HepG2 (cell line): Measurements from ENCODE around the gene ITPR1. TPM values are rescaled to one million over a fixed set of nuclear protein-coding genes. Genes with fewer than 3 reads are reported as not detected.

Experiments used
- AGO1 ChIP-seq: fragments of 200-400 bp; formaldehyde crosslinking; IDR thresholded peaks from 2 replicates; pipeline ENCODE4 v1.6.1; 2017; ENCODE audit warnings: mild to moderate bottlenecking, low read depth, low read length, moderate library complexity; ENCODE audit not compliant: poor library complexity, severe bottlenecking
- FOXA3 ChIP-seq: IDR thresholded peaks from 2 replicates; pipeline ENCODE4 v1.6.1; 2016; ENCODE audit warnings: missing genetic modification reagents, missing compliant biosample characterization
- FOXJ3 ChIP-seq: sonication (generic); formaldehyde crosslinking; IDR thresholded peaks from 2 replicates; pipeline ENCODE4 v1.4.0; 2020; ENCODE audit warnings: missing genetic modification reagents, mild to moderate bottlenecking, borderline replicate concordance
- GATAD1 ChIP-seq: IDR thresholded peaks from 2 replicates; pipeline ENCODE4 v1.6.1; 2016; ENCODE audit warnings: missing genetic modification reagents, missing compliant biosample characterization
- IKZF1 ChIP-seq: fragments of 450-650 bp; IDR thresholded peaks from 2 replicates; pipeline ENCODE4 v1.7.1; 2016
- KLF13 ChIP-seq: sonication (generic); formaldehyde crosslinking; IDR thresholded peaks from 2 replicates; pipeline ENCODE4 v1.4.0; 2020; ENCODE audit warnings: mild to moderate bottlenecking, missing genetic modification reagents
- NFE2L2 ChIP-seq: fragments of 150-350 bp; IDR thresholded peaks from 2 replicates; pipeline ENCODE4 v1.6.1; 2014; ENCODE audit warnings: low read length
- NFIC ChIP-seq: IDR thresholded peaks from 2 replicates; pipeline ENCODE4 v1.6.1; 2012; ENCODE audit warnings: mild to moderate bottlenecking, low read length, inconsistent platforms
- NFYC ChIP-seq: IDR thresholded peaks from 2 replicates; pipeline ENCODE4 v1.6.1; 2016; ENCODE audit warnings: missing genetic modification reagents, missing compliant biosample characterization
- NR3C1 ChIP-seq: sonication (generic); formaldehyde crosslinking; IDR thresholded peaks from 2 replicates; pipeline ENCODE4 v1.4.0; 2020; ENCODE audit warnings: missing genetic modification reagents
- NRL ChIP-seq: sonication (generic); formaldehyde crosslinking; IDR thresholded peaks from 2 replicates; pipeline ENCODE4 v1.5.0; 2020; ENCODE audit warnings: missing genetic modification reagents, mild to moderate bottlenecking, moderate library complexity, borderline replicate concordance
- REL ChIP-seq: sonication (generic); formaldehyde crosslinking; conservative IDR thresholded peaks from 2 replicates; pipeline ENCODE4 v1.8.0; 2022; ENCODE audit warnings: mild to moderate bottlenecking, missing genetic modification reagents, moderate library complexity
- SIX4 ChIP-seq: sonication (generic); formaldehyde crosslinking; IDR thresholded peaks from 2 replicates; pipeline ENCODE4 v1.4.0; 2020; ENCODE audit warnings: missing genetic modification reagents
- SUZ12 ChIP-seq: fragments of 150-350 bp; IDR thresholded peaks from 2 replicates; pipeline ENCODE4 v1.6.1; 2014; ENCODE audit warnings: low read depth, low read length
- TAF1 ChIP-seq: sonication (generic); formaldehyde crosslinking; IDR thresholded peaks from 2 replicates; pipeline ENCODE4 v1.4.0; 2020; ENCODE audit warnings: missing genetic modification reagents
- U2AF1 ChIP-seq: fragments of 200-400 bp; formaldehyde crosslinking; optimal IDR thresholded peaks from 2 replicates; pipeline ENCODE3; 2017; ENCODE audit warnings: mild to moderate bottlenecking, low read depth, low read length
- ZBTB4 ChIP-seq: sonication (generic); formaldehyde crosslinking; IDR thresholded peaks from 2 replicates; pipeline ENCODE4 v1.4.0; 2020; ENCODE audit warnings: missing genetic modification reagents, mild to moderate bottlenecking, borderline replicate concordance
- ZBTB8A ChIP-seq: sonication (generic); formaldehyde crosslinking; IDR thresholded peaks from 2 replicates; pipeline ENCODE4 v1.4.0; 2020; ENCODE audit warnings: mild to moderate bottlenecking, low read depth, missing genetic modification reagents, borderline replicate concordance
- ZFP36 ChIP-seq: fragments of 150-350 bp; IDR thresholded peaks from 2 replicates; pipeline ENCODE4 v1.6.1; 2018; ENCODE audit warnings: borderline replicate concordance, low read length, low read depth; ENCODE audit not compliant: partially characterized antibody
- ZNF501 ChIP-seq: sonication (generic); formaldehyde crosslinking; IDR thresholded peaks from 2 replicates; pipeline ENCODE4 v1.5.1; 2020; ENCODE audit warnings: mild to moderate bottlenecking, moderate library complexity, missing genetic modification reagents
- ZNF550 ChIP-seq: sonication (generic); formaldehyde crosslinking; IDR thresholded peaks from 2 replicates; pipeline ENCODE4 v1.4.0; 2020; ENCODE audit warnings: mild to moderate bottlenecking, missing genetic modification reagents, borderline replicate concordance
- ZNF639 ChIP-seq: conservative IDR thresholded peaks from 2 replicates; pipeline ENCODE4 v1.6.1; 2018; ENCODE audit warnings: missing genetic modification reagents
- ZNF746 ChIP-seq: sonication (generic); formaldehyde crosslinking; IDR thresholded peaks from 2 replicates; pipeline ENCODE4 v1.8.0; 2022; ENCODE audit warnings: mild to moderate bottlenecking, missing genetic modification reagents
- ZNF749 ChIP-seq: sonication (generic); formaldehyde crosslinking; IDR thresholded peaks from 2 replicates; pipeline ENCODE4 v1.8.0; 2022; ENCODE audit warnings: mild to moderate bottlenecking, missing genetic modification reagents, moderate library complexity, borderline replicate concordance
- ZNF782 ChIP-seq: sonication (generic); formaldehyde crosslinking; IDR thresholded peaks from 2 replicates; pipeline ENCODE4 v1.4.0; 2020; ENCODE audit warnings: missing genetic modification reagents, mild to moderate bottlenecking, borderline replicate concordance
- ZZZ3 ChIP-seq: sonication (generic); formaldehyde crosslinking; IDR thresholded peaks from 2 replicates; pipeline ENCODE4 v1.4.0; 2020; ENCODE audit warnings: missing genetic modification reagents, mild to moderate bottlenecking, borderline replicate concordance
- polyA plus RNA-seq, 8 experiments: library from polyadenylated mRNA; depleted of rRNA in 3 of 8; stranded (reverse) in 7 of 8; unstranded in 1 of 8; fragments of >200 nt; fragmentation: Illumina TruSeq in 4 of 8; extraction: Trizol in 4 of 8; gene quantifications; 2 replicates each; pipeline versions ENCODE4 v1.2.1 to v1.2.3, GENCODE V29; 2011 to 2016; ENCODE audit warnings: low read depth in 4 of 8, missing spikeins in 1 of 8, mixed read lengths in 1 of 8; ENCODE audit not compliant: insufficient read depth in 1 of 8
- total RNA-seq, 5 experiments: library from RNA; depleted of rRNA; stranded (reverse); fragments of >200 nt; fragmentation: Illumina TruSeq; extraction: Trizol; gene quantifications; 2 replicates each; pipeline ENCODE4 v1.2.3, GENCODE V29; 2016; ENCODE audit warnings: low read depth in 1 of 5
- TF ChIP-seq, protein P1 (sequence below): sonication (generic); formaldehyde crosslinking; IDR thresholded peaks from 2 replicates; pipeline ENCODE4 v1.5.1; 2020; ENCODE audit warnings: mild to moderate bottlenecking, missing genetic modification reagents, borderline replicate concordance

The ITPR1 gene
- total and polyA plus RNA-seq, 2 of the 13 experiments (the other 11 are each of a cell fraction or from before 2014, with no cell fraction given): 10.0 to 11.4 TPM

GRCh38 chr3:4724051-4724629 is 231.0 kb downstream of the ITPR1 start (continued):
- peak; percentile 84; the same call in 1 of the 2 replicates for TF ChIP-seq ZBTB4
- no peak for TF ChIP-seq IKZF1
- TF ChIP-seq NFE2L2: no peak
- no peak for TF ChIP-seq REL (CRISPR knock-in tag)
- no peak for TF ChIP-seq NFIC
- TF ChIP-seq U2AF1: no peak
- no peak for TF ChIP-seq TAF1 (CRISPR knock-in tag)
- TF ChIP-seq AGO1: no peak
- TF ChIP-seq SUZ12: no peak
- TF ChIP-seq, protein P1, sequence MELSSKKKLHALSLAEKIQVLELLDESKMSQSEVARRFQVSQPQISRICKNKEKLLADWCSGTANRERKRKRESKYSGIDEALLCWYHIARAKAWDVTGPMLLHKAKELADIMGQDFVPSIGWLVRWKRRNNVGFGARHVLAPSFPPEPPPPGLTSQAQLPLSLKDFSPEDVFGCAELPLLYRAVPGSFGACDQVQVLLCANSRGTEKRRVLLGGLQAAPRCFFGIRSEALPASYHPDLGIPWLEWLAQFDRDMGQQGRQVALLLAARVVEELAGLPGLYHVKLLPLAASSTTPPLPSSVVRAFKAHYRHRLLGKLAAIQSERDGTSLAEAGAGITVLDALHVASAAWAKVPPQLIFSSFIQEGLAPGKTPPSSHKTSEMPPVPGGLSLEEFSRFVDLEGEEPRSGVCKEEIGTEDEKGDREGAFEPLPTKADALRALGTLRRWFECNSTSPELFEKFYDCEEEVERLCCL (CRISPR knock-in tag): no peak
- no peak for TF ChIP-seq NR3C1
- TF ChIP-seq GATAD1 (CRISPR knock-in tag): no peak
- no peak for TF ChIP-seq NFYC (CRISPR knock-in tag)
- TF ChIP-seq NRL: 0 out of 2 replicates have a peak, but pooled peaks have one; percentile 37
- TF ChIP-seq ZFP36: no peak
- no peak; the same call in 1 of the 2 replicates for TF ChIP-seq ZNF501
- TF ChIP-seq SIX4 (CRISPR knock-in tag): no peak
- TF ChIP-seq ZNF550 (CRISPR knock-in tag): no peak
- TF ChIP-seq FOXJ3: no peak
- TF ChIP-seq KLF13: no peak
- TF ChIP-seq ZNF746 (CRISPR knock-in tag): no peak
- TF ChIP-seq FOXA3: peak; percentile 53; the same call in 1 of the 2 replicates
- TF ChIP-seq ZBTB8A (CRISPR knock-in tag): no peak
- no peak for TF ChIP-seq ZNF782 (CRISPR knock-in tag)
- TF ChIP-seq ZZZ3 (CRISPR knock-in tag): no peak
- no peak for TF ChIP-seq ZNF639
- no peak for TF ChIP-seq ZNF749 (CRISPR knock-in tag)
